Activated CD8-positive, alpha-beta memory T cell treated with anti-CD3 and anti-CD28 coated beads for 24 hours (primary cell): ENCODE results near the gene ELAVL3.
"Not testable (repeated sequence)": the region's sequence is repeated elsewhere in the genome, so short reads cannot be mapped to it uniquely, and the experiment has no call there.

Source experiments
- DNase-seq: peaks from one replicate; pipeline ENCODE4 v3.0.0-alpha.2; 2020

Gene ELAVL3

DNA sequence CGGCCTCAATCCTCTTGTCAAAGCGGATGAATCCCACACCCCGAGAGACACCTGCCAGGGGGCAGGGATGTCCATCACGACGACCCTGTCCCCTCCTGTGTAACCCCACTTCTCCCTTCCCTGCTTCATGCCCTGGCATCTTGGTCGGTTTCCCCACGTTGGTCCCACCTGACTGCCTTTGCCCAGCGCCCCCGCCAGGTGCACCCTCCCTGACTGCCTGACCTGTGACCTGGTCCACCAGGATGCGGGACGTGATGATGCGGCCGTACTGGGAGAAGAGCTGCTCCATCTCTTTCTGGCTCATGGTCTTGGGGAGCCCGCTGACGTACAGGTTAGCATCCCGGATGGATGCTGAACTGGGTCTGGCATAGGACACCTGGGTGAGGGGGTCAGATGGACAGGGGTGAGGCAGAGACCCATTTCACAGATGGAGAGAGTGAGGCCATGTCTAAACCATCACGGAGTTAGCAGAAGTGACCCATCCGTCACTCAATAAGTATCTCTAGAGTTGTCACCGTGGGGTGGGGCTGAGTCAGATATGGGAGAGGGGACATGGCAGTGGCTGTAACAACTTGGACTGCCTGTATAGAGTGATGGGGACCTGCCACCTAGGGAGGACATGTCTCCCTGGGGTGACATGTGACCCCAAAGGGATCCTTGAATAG is 22.5 kb downstream of the ELAVL3 start:
- DNase-seq = no peak

DNA sequence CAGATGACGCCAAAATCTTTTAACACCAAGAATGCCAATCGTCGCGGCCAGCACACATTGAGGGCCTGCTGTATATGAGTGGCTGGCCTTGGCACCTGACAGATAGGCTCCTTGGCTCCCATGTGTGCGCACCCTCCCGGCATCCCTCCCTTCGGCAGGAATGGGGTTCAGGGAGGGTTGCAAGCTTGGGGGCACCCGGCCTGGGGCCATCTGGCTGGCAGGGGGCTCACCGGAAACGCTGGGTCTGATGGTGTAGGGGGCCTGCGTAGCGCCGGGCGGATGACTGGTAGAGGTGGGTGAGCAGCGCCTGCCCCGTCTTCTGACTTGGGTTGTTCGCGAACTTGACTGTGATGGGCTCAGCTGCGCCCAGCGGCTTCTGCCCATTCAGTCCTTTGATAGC is 23.0 kb downstream of the ELAVL3 start:
- DNase-seq = no peak

DNA sequence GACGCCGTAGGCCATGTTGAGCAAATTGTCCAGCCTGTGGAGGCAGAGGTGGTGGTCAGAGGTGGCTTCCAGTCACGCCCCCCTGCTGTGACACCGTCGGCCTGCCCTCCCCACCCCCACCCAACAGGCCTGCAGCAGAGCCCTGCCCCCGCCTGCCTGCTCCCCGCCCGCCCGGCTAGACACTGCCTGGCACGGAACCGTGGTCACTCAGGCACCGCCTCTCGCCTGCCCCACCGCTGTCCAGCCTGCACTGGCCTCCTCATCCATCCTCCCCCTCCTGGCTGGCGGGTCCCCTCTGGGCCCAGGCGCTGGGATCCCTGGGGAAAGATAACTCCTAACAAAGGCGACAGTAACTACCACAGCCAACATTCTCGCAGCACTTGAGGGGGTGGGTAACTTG is 23.7 kb downstream of the ELAVL3 start:
- no peak for DNase-seq

DNA sequence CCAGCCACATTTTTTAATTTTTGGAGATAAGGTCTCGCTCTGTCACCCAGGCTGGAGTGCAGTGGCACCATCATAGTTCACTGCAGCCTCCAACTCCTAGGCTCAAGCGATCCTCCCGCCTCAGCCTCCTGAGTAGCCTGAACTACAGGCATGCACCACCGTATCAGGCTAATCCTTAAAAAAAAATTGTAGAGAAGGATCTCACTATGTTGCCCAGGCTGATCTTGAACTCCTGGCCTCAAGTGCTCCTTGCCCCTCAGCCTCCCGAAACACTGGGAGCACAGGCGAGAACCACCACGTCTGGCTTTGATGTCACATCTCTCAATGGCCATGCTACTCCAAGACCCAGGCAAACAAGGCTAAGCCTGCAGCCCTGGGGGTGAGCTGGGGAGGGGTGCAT is 24.2 kb downstream of the ELAVL3 start:
- no peak for DNase-seq

DNA sequence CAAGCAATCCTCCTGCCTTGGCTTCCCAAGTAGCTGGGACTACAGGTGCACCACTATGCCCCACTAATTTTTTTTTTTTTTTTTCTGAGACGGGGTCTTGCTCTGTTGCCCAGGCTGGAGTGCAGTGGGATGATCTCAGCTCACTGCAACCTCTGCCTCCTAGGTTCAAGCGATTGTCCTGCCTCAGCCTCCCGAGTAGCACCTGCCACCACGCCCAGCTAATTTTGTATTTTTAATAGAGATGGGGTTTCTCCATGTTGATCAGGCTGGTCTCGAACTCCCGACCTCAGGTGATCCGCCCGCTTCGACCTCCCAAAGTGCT is 25.7 kb downstream of the ELAVL3 start:
- not testable (repeated sequence) for DNase-seq

DNA sequence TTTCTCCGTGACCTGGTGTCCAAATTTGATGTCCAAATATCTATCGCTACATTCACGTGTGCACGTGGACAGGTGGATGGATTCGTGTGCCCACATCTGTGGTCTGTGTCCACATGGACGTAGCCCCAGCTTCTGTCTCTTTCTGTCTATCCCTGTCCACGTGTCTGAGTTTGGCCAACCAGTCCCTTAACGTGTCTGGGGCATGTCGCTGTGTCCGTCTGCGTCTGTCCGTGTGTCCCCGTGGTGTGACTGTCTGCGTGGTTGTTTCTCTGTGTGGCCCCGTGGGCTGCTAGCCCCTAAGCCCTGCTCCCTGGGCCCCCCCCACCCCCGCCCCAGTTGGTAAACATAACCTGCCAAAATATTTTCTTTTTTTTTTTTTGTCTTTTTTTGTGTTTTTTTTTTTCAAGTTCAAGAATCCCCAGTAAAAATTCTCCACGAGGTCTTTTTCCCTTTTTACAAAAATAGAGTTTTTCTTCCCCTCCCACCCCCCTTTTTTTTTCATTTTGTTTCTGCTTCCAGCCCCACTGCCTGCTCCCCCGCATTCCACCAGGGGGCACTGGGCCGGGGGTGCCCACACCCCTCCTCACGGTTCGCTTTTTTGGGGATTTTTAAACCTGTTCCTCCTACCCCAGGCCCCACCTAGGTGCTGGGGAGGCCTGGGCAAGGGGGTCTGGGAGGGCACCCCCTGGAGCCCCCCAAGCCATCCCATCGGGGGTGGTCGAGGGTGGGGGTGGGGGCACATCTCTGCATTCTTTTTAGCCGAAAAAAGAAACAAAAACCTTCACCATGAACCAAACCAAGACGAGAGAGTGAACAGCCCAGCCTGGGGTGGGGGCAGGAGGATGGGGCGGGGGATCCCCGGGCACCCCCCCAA is 27.1 kb downstream of the ELAVL3 start:
- DNase-seq = no peak

DNA sequence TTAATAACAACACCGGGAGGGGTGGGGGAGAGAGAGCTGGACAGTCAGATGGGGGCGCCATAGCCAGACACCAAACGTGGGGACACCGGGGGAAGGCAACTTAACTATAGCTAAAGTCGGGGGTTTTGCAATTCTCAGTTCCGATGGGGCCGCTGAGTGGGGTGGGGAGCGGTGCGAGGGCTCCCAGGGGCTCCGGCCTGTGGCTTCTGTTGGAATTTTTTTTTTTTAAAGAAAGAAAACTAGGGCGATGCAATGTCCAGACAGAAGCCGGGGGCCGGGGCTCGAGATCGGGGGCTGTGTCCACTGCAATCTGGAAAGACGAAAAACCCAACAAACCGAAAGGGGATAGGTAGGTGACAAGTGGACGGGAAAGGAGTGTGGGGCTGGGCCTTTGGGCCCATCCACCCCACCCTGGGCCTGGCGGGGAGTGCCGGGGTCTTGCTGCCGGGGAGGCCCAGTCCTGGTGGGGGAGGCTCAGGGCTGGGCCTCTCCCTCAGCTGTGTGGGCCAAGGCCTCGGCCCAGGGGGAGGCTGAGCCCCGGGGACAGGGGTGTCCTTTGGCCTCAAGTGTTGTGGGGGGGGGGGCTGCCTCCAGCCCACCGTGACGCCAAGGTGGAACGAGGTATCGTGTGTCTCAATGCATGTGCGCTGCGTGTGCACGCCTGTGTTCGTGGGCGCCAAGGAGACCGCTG is 28.1 kb downstream of the ELAVL3 start:
- no peak for DNase-seq

DNA sequence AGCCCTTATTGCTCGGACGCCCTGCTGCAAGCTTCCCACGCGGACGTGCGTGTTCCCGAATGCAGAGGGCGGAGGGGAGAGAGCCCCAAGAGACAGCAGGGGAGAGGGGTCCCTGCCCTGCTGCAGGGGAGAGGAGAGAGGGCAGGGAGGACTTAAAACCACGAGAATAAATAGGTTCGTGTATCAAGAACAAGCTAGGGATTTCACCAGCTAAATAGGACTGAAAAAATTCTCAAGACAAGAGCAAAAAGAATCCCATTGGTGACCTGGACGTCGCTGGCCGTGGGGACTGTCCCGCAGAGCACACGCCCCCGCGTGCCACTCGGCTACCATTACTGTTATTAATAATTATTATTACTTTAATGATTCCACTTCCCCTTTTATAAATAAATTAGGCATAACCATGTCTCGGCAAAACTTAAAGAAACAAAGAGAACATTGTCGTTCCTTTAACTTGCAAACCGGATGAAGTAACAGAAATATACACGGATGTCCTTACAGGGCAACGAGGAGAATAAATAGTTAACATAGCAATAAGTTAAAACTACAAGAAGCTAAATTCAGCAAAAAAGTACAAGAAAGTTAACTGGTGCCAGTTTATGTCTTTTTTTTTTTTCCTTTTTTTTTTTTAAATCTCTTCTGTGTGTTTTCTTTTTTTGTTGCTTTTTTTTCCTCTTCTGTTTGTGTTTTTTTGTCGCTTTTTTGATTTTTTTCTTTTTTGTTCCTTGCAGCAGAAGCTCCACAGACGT is 28.8 kb downstream of the ELAVL3 start:
- DNase-seq = no peak

DNA sequence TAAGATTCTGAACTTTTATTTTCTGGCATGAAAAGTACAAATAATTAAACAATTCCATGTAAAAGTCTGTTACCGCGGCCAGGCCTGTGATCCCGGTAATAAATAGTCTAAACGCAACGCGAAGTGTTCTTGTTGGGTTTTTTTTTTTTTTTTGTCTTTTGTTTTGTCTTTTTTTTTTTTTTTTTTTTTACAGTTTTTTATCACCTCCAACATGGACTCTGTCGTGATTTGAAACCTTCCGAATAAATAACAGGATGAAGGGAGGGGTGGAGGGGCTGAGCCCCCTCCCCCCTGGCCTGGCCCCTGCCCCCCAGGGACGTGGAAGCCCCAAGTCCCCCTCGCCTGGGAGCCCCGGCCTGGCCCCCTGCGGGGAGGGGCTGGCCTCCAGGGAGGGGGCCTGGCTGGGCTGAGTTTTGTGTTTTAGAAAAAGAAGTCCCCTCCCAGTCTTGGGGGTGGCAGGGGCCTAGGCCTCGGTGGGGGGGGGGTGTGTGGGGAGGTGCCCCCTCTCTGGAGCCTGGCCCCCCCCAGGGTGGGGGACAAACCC is 29.4 kb downstream of the ELAVL3 start:
- DNase-seq = no peak

DNA sequence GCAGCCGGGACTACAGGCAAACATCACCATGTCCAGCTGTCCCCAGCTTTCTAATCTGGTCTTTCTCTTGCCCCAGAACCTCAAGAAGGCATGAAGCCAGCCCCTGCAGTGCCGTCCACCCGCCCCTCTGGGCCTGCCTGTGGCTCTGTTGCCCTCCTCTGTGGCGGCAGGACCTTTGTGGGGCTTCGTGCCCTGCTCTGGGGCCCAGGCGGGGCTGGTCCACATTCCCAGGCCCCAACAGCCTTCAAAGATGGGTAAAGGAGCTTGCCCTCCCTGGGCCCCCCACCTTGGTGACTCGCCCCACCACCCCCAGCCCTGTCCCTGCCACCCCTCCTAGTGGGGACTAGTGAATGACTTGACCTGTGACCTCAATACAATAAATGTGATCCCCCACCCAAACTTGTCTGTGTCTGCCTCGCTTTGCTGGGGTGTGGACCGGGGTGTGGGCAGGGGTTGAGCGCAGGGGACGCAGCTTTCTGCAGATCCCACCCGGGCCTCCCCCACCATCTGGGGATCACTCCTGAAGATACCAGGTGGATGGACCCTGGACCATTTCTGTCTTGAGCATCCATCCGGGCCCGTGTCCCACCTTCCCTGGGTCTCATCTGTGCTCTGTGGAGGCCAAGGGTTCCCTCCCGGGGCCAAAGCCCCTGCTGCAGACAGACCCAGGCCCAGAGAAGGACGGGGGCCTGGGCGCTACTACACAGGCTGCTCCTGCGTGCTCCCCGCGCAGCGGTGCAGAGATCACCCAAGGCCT is 30.1 kb downstream of the ELAVL3 start:
- DNase-seq = no peak

DNA sequence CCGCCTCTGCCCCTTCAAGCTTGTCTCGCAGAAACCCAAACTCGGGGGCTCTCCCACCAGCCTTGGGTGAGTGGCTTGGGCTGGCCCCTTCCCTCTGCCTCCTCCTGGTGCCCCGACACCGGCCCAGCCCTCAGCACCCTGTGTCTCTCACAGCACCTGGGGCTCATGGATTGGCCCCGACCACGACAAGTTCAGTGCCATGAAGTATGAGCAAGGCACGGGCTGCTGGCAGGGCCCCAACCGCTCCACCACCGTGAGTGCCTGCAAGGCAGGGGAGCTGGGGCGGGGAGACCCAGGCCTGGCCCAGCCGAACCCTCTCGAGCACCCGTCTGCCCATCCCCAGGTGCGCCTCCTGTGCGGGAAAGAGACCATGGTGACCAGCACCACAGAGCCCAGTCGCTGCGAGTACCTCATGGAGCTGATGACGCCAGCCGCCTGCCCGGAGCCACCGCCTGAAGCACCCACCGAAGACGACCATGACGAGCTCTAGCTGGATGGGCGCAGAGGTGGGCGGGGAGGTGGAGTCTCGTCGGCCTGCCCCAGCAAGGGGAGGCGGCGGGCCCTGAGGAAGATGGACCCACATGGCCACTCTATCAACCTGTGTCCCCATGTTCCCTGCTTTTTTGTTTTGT is 31.8 kb downstream of the ELAVL3 start:
- no peak for DNase-seq

DNA sequence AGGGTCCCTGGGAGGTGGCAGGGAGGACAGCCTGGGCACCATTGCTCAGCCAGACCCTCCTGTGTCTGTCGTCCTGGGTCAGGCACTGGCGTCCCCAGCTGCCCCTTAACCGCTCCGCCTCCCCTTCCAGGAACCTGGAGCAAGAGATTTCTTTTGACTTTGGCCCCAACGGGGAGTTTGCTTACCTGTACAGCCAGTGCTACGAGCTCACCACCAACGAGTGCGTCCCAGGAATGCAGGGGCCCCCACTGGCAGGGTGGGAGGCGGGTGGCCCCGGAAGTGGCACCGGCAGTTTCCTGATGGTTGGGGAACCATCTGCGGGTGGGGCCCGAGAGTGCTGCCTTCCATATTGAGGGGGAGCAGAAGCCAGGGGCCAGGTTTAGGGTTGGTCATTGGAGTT is 32.4 kb downstream of the ELAVL3 start:
- DNase-seq = no peak

DNA sequence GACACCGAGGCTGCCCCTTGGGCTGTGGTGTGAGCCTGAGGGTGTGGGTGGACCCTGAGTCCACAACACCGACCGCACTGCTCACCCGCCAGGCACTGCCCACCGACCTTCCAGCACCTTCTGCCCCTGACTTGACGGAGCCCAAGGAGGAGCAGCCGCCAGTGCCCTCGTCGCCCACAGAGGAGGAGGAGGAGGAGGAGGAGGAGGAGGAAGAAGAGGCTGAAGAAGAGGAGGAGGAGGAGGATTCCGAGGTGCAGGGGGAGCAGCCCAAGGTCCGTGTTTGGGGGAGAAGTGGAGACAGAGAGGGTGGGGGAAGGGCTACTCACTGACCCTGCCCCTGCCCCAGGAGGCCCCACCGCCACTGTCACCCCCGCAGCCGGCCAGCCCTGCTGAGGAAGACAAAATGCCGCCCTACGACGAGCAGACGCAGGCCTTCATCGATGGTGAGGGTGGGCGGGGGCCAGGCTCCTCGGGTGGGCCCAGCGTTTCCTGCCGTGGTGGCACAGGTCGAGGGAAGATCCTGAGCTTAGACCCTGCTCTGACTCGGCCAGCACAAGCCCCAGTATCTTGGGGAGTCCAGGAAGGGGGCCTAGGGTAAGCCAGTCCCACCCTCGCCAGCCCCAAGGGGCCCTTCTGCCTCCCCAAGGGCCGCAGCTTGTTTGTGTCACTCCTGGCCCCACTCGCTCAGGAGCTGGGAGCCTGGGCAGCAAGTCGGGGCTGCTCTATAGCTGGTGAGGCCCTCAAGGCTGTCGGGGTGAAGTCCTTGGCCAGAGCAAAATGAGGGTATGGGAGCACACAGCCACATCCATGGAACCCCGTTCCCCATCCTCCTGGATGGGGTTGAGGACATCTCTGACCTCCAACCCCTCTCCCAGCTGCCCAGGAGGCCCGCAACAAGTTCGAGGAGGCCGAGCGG is 33.2 kb downstream of the ELAVL3 start:
- no peak for DNase-seq

DNA sequence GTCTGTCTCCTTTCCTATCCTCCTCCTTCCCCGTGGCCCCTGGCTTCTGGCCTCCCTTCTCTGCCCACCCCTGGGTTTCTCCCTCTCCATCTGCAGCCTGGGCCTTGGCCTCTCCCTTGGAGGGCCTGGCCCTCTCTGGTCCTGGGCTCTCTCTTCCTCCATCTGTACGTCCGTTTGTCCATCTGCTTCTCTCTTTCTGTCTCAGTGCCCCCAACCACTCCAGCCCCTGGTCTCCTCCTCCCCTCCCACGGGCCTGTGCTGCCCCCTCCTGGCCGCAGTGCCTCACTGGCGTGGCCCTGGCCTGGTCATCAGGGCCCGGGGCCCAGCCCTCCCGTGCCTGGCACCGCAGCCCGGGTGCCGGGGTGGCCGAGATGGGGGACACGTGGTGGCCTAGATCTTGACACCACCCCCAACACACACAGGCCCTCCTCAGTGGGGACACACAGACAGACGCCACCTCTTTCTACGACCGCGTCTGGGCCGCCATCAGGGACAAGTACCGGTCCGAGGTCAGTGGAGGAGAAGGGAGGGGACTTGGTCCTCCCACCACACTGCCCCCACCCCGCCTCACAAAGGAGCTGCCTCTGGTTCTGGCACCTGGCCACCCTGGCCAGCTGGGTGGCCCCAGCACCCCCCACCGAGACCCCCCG is 34.1 kb downstream of the ELAVL3 start:
- peak; percentile 76 for DNase-seq

DNA sequence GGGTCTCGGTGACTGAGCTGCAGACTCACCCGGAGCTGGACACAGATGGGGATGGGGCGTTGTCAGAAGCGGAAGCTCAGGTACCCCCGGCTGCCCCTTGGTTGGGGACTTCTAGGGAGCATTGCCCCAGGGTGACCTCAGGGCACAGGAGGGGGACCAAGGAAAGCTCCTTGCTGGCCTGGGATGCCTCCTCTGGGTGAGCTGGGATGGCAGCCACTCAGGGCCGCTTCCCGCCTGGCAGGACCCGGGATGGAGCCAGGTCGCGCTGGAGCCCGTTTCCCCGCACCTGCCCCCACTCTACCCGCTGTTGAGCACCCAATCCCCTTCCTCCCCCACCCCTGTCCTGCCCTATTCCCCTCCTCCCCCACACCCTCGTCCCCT is 34.6 kb downstream of the ELAVL3 start:
- DNase-seq = no peak

DNA sequence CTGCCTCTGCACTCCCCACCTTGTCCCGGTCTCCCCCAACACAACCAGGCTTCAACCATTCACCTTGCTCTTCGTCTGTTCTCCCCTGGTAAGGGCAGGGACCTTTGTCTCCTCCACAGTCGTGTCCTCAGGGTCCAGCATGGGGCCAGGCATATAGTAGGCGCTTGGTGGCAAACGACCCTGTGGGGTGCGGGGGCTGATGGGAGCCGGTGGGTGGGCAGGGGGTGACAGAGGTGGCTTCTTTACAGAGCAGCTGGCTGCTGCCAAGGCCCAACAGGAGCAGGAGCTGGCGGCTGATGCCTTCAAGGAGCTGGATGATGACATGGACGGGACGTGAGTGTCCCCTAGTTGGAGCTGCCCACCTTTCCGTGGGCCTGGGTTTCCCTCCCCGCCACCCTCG is 35.7 kb downstream of the ELAVL3 start:
- no peak for DNase-seq

DNA sequence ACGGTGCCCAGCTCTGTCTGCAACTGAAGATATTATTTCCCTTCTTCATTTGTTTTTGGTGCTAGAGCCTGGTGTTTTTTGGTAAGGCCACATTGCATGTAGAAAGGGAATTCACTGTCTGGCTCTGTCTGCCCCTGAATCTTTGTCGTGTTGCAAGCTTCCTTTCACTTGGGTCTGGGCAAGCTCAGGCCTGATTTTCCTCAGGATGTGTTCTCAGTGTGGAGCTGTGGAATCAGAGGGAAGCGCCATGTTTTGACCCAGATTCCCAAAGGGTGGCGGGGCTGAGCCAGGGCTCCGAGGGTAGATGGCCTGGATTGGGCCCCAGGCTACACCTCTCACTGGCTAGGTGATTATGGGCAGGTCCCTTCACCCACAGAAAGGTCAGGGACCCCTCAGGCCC is 36.8 kb downstream of the ELAVL3 start:
- DNase-seq = no peak

DNA sequence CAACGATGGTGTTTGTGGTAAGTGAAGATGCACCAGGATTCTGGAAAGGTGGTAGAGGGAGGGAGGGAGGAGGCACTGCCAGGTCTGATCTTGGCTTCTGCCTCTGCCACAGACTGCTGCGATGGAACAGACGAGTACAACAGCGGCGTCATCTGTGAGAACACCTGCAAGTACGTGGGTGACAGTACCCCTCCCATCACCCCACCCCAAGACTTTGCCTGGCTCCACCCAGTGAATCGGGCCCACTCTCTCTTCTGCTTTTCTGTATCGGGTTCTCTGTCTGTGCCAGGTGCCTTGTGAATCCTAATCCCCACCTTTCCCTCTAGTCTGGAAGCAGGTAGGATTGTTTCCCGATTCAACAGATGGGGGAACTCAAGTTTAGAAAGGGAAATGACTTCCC is 42.9 kb downstream of the ELAVL3 start:
- DNase-seq = no peak

DNA sequence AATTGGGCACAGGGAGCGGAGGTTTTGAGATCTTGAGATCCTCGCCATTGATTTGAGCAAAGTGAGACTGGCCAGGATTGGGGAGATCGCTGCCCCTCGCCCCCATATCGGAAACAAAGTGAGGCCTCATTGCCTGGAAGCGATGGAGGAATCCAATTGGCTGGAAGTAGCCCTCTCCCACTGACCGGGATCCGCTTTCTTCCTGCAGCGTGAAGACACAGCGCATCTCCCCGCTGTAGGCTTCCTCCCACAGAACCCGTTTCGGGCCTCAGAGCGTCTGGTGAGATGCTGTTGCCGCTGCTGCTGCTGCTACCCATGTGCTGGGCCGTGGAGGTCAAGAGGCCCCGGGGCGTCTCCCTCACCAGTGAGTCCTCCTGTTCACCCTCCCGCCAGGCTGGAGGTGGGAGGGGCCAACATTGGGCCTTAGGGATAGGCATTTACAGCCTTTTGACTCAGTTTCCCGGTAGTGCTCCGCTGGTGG is 45.0 kb downstream of the ELAVL3 start:
- no peak for DNase-seq
